Small intestine (tissue), 7 donors: Measurements from ENCODE around the gene PKD2. TPM values are rescaled to one million over a fixed set of nuclear protein-coding genes. Genes with fewer than 3 reads are reported as not detected.
A peak's percentile ranks its signal among the peaks of the same experiment; 100 is the strongest.

Experiments used
- DNase-seq, 2 donors: peaks; one replicate each; pipeline versions ENCODE4 v3.0.0 to v3.0.0-alpha.2; 2013
- FAIRE-seq: peaks from 2 replicates; lab custom pipeline; 2012; peaks lifted over from hg19 to GRCh38; lab: Jason Lieb, UNC
- H3K27ac ChIP-seq, 3 donors: one replicate each; pipeline ENCODE4 v1.5.1; 2013; ENCODE audit warnings: low read length in 2 of 3, mild to moderate bottlenecking in 2 of 3, control low read depth in 1 of 3, inconsistent platforms in 1 of 3, low read depth in 1 of 3, moderate library complexity in 1 of 3
- H3K27me3 ChIP-seq, 3 donors: one replicate each; pipeline ENCODE4 v1.6.1; 2013; ENCODE audit warnings: low read length in 3 of 3, inconsistent platforms in 1 of 3; ENCODE audit not compliant: control insufficient read depth in 3 of 3, insufficient read depth in 3 of 3
- H3K36me3 ChIP-seq, 3 donors: one replicate each; pipeline ENCODE4 v1.6.1; 2013; ENCODE audit warnings: low read length in 3 of 3, inconsistent platforms in 1 of 3, low read depth in 1 of 3, mild to moderate bottlenecking in 1 of 3, moderate library complexity in 1 of 3; ENCODE audit not compliant: control insufficient read depth in 3 of 3, insufficient read depth in 2 of 3
- H3K4me1 ChIP-seq, 3 donors: one replicate each; pipeline ENCODE4 v1.6.1; 2013; ENCODE audit warnings: low read length in 2 of 3, inconsistent platforms in 1 of 3, low read depth in 1 of 3, mild to moderate bottlenecking in 1 of 3, moderate library complexity in 1 of 3; ENCODE audit not compliant: control insufficient read depth in 3 of 3, insufficient read depth in 2 of 3
- H3K4me3 ChIP-seq, 3 donors: one replicate each; pipeline ENCODE4 v1.5.1; 2013; ENCODE audit warnings: low read length in 3 of 3, control low read depth in 1 of 3, inconsistent platforms in 1 of 3, low read depth in 1 of 3, mild to moderate bottlenecking in 1 of 3, moderate library complexity in 1 of 3
- H3K9me3 ChIP-seq, 2 donors: one replicate each; pipeline ENCODE4 v1.6.1; 2013; ENCODE audit warnings: low read depth in 1 of 2, low read length in 1 of 2; ENCODE audit not compliant: control insufficient read depth in 2 of 2, insufficient read depth in 1 of 2
- WGBS, 3 donors: extraction: QIAGEN DNeasy Blood & Tissue Kit; methylation state at CpG; one replicate each; pipeline ENCODE4 v1.1.7; 2013; 5-methylcytosine and 5-hydroxymethylcytosine counted together
- polyA plus RNA-seq, 4 donors: library from polyadenylated mRNA; stranded (reverse) in 3 of 4; unstranded in 1 of 4; fragments of 200-250 nt in 3 of 4; fragments of 120-200 nt in 1 of 4; gene quantifications; one replicate each; pipeline versions ENCODE4 v1.2.1 to v1.2.3, GENCODE V29; 2013
- donor health status: healthy with polysubstance abuse.
- donor health status: control.
- donor health status: control.
- donor health status: Bipolar disorder and iron deficiency.
- donor health status: healthy.

PKD2 gene
- polyA plus RNA-seq, 4 donors = 2.4 to 21.7 (median 5.1) TPM

GRCh38 chr4:87971866-87972265 lies 35.6 kb upstream of the PKD2 start:
- Histone ChIP-seq H3K4me3 (no peak overlapping the region), H3K27ac (no peak overlapping the region), H3K27me3 (peaks cover 0 to 22% (median 2%) of the 10 kb centered on the region in 3 donors), H3K9me3 (no peaks in the 10 kb centered on the region), H3K36me3 (no peaks in the 10 kb centered on the region), H3K4me1 (no peaks in the 10 kb centered on the region)
- FAIRE-seq (no peak), DNase-seq (no peak)
- 28 to 56% (median 37%) methylated on average over 1 of the region's 1 CpG for WGBS, 3 donors

- H3K27ac ChIP-seq = no peak overlapping the region
- FAIRE-seq = no peak
- 26 to 30% (median 29%) methylated on average over 14 of the region's 14 CpGs for WGBS, 3 donors
Measured at GRCh38 chr4:87973283-87974169, 33.9 kb upstream of the PKD2 start.

GRCh38 chr4:87974856-87975462 lies 32.5 kb upstream of the PKD2 start:
- Histone ChIP-seq H3K9me3 (no peaks in the 10 kb centered on the region), H3K27ac (no peak overlapping the region), H3K36me3 (no peaks in the 10 kb centered on the region), H3K4me1 (no peaks in the 10 kb centered on the region), H3K27me3 (peaks cover 0 to 22% (median 4%) of the 10 kb centered on the region in 3 donors), H3K4me3 (no peak overlapping the region)
- 45 to 71% (median 50%) methylated on average over 6 of the region's 6 CpGs for WGBS, 3 donors
- FAIRE-seq (no peak), DNase-seq (no peak)

More at GRCh38 chr4:87973283-87974169, 33.9 kb upstream of the PKD2 start:
- peaks cover 0 to 22% (median 2%) of the 10 kb centered on the region in 3 donors for H3K27me3 ChIP-seq
- H3K9me3 ChIP-seq = no peaks in the 10 kb centered on the region
- H3K4me1 ChIP-seq = no peaks in the 10 kb centered on the region
- peak; percentile 40 to 67 for DNase-seq
- no peaks in the 10 kb centered on the region for H3K36me3 ChIP-seq
- no peak overlapping the region for H3K4me3 ChIP-seq

GRCh38 chr4:87975466-87975865 lies 32.0 kb upstream of the PKD2 start, which contains the start of gene SPP1:
Gene SPP1, plus strand, starts transcription at chr4:87975714. Its CDS starts 1,182 bp downstream, at chr4:87976896.
- H3K4me1 ChIP-seq = no peaks in the 10 kb centered on the region
- DNase-seq (no peak), FAIRE-seq (no peak)
- WGBS, 3 donors = 23 to 38% (median 27%) methylated on average over 8 of the region's 8 CpGs
- no peaks in the 10 kb centered on the region for H3K9me3 ChIP-seq
- H3K27me3 ChIP-seq = peaks cover 0 to 22% (median 4%) of the 10 kb centered on the region in 3 donors
- no peak within 1 kb of the TSS for H3K4me3 ChIP-seq
- no peaks in the 10 kb centered on the region for H3K36me3 ChIP-seq
- H3K27ac ChIP-seq = no peak within 1 kb of the TSS

GRCh38 chr4:87977521-87978278 lies 29.7 kb upstream of the PKD2 start:
- DNase-seq (no peak), FAIRE-seq (no peak)
- no peaks in the 10 kb centered on the region for H3K4me1 ChIP-seq
- no peaks in the 10 kb centered on the region for H3K36me3 ChIP-seq
- H3K27ac ChIP-seq = no peak overlapping the region
- H3K4me3 ChIP-seq = no peak overlapping the region
- WGBS, 3 donors = 77 to 86% (median 85%) methylated on average over 5 of the region's 5 CpGs
- no peaks in the 10 kb centered on the region for H3K9me3 ChIP-seq
- H3K27me3 ChIP-seq = peaks cover 0 to 18% (median 4%) of the 10 kb centered on the region in 3 donors

GRCh38 chr4:87978681-87979080 lies 28.8 kb upstream of the PKD2 start:
- peaks cover 0 to 12% (median 2%) of the 10 kb centered on the region in 3 donors for H3K27me3 ChIP-seq
- H3K36me3 ChIP-seq = no peaks in the 10 kb centered on the region
- no peak for DNase-seq
- WGBS, 3 donors = 82 to 95% (median 95%) methylated on average over 1 of the region's 1 CpG
- H3K4me3 ChIP-seq = no peak overlapping the region
- no peak overlapping the region for H3K27ac ChIP-seq
- no peaks in the 10 kb centered on the region for H3K9me3 ChIP-seq
- H3K4me1 ChIP-seq = no peaks in the 10 kb centered on the region
- no peak for FAIRE-seq

GRCh38 chr4:87979810-87980209 lies 27.6 kb upstream of the PKD2 start:
- Histone ChIP-seq H3K36me3 (no peaks in the 10 kb centered on the region), H3K27me3 (peaks cover 0 to 11% (median 2%) of the 10 kb centered on the region in 3 donors), H3K9me3 (no peaks in the 10 kb centered on the region), H3K4me1 (no peaks in the 10 kb centered on the region), H3K27ac (no peak overlapping the region), H3K4me3 (no peak overlapping the region)
- FAIRE-seq (no peak), DNase-seq (no peak)
- WGBS, 3 donors = 86 to 90% (median 89%) methylated on average over 1 of the region's 1 CpG

- FAIRE-seq (no peak), DNase-seq (no peak)
- Histone ChIP-seq H3K27ac (no peak overlapping the region), H3K9me3 (no peaks in the 10 kb centered on the region), H3K4me3 (no peak overlapping the region), H3K27me3 (peaks cover 0 to 2% (median 2%) of the 10 kb centered on the region in 3 donors), H3K4me1 (no peaks in the 10 kb centered on the region), H3K36me3 (no peaks in the 10 kb centered on the region)
- 83 to 92% (median 86%) methylated on average over 8 of the region's 8 CpGs for WGBS, 3 donors
Measured at GRCh38 chr4:87981486-87981885, 25.9 kb upstream of the PKD2 start.
